ENCODE data around the gene CXorf49B. TPM values are rescaled to one million over a fixed set of nuclear protein-coding genes. Genes with fewer than 3 reads are reported as not detected.

Gene CXorf49B
- not detected in 2 replicates for total RNA-seq

GRCh38 chrX:71763049-71763448, at the start of gene CXorf49B:
CXorf49B (plus strand) TSS chrX:71763349; CDS start chrX:71763424, 75 bp downstream.

DNA sequence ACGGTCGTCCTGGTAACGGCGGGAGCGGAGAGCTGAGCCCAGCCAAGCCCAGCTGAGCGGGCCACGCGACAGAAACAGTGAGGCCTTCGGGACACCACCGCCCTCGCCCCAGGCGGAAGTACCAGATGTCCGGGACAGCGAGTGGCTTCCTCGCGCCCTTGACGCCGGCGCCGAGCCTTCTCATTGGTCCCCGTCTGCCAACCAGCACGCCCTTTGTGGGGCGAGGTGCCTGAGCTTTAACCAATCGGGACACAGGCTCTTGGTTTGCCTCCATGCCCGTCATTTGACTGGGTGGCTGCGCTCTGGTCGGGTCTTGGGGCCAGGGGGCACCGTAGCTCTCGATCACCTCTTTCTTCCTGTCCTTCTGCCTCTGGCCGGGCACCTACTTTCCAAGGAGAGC, 45.0 kb upstream of the CXorf49B start, which contains the start of gene CXorf49:
CXorf49 (minus strand) TSS at position 101 of the 400 bp plus-strand sequence. CDS start 134 bp downstream, outside the sequence.

Other genes starting within 250 kb of the CXorf49B start
- gene OGT, start 230.2 kb upstream of the CXorf49B start, total RNA-seq = 24.8 and 32.1 TPM in 2 replicates
- 0.53 and 0.58 TPM in 2 replicates for gene GCNA, start 184.9 kb upstream of the CXorf49B start, total RNA-seq
- gene CXCR3, start 144.8 kb upstream of the CXorf49B start, total RNA-seq = not detected in 2 replicates
- gene CXorf49, start 45.1 kb upstream of the CXorf49B start, total RNA-seq = not detected in 2 replicates
- gene NHSL2, start 147.5 kb downstream of the CXorf49B start, total RNA-seq = 2.8 and 2.9 TPM in 2 replicates